Jurkat, Clone E6-1 (cell line): ENCODE measurements around the gene ZNF660. TPM values are rescaled to one million over a fixed set of nuclear protein-coding genes. Genes with fewer than 3 reads are reported as not detected.
"Not testable (repeated sequence)": the region's sequence is repeated elsewhere in the genome, so short reads cannot be mapped to it uniquely, and the experiment has no call there.

ENCODE experiments used
- DNase-seq: peaks from one replicate; pipeline ENCODE4 v3.0.0-alpha.2; 2011; ENCODE audit warnings: low read depth, low spot score
- H3K4me3 ChIP-seq: 2 replicates; pipeline ENCODE4 v1.5.1; 2011; ENCODE audit warnings: mild to moderate bottlenecking, low read length, control low read depth, moderate library complexity
- polyA plus RNA-seq: library from polyadenylated mRNA; unstranded; fragments of >200 nt; gene quantifications from one replicate; pipeline ENCODE4 v1.2.1, GENCODE V29; 2012; ENCODE audit warnings: missing spikeins; ENCODE audit not compliant: insufficient read length, insufficient read depth

Gene ZNF660
- polyA plus RNA-seq: not detected

DNA sequence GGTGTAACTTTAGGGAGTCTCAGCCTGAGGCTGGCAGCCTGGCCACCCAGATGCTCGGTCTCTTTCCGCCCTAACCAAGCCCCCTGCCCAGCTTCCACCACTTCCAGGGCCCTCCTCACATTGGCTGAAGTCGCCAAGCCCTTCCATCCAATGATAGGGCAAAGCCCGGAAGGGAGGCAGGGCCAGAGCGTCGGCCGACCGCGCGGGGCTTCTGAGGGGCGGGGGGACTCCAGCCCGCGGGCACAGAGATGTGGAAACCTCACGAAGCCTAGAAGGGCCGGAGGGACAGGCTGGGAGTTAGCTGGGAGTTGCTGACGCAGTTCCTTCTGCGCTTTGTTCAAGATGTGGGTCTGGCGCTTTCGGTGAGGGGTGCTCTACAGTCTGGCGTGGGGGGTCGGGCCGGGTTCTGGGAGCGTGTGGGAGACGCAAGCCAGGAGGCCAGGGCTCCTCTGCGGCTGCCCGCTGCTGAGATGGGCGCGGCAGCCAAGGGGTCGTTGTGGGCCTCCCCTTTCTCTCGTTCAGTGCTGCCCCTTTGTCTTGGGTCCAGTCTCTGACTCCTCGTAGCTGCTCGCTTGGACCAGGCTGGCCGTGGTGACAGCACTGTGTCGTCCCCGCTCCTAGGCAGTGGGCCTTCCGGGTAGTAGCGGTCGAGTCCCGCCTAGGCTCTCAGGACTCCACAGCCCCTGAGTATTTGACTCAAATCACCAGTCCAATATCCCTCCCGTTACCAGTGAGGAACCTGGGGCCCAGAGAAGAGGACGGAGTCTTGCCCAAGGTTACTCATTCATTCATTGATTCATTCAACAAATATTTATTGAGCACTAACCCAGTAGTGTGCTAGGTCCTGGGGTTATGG, at the start of gene ZNF660:
TSS of gene ZNF660 (plus strand) at position 319 of the 856 bp plus-strand sequence. CDS start 9,230 bp downstream, outside the sequence.
- no peak within 1 kb of the TSS for H3K4me3 ChIP-seq

DNA sequence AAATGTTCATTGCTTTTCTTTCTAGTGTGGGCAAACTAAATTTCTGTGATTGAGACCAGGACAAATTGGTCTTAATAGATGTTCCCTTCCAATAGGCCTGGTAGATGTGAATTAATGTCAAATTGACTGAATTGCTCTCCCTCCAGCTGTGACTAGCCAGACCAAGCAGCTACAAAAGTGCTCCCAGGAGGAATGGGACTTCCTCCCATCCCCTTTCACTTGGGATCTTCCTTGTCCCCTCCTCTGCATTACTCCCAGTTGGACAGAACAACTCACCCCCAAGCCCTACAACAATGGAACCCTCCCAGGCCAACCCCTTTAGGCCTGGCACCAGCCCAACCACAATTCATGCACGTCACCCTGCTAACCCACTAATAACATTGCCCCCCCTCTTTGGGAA, 49.4 kb upstream of the ZNF660 start:
- no peak for DNase-seq

More for the DNA sequence above, at the start of gene ZNF660:
- DNase-seq: no peak

DNA sequence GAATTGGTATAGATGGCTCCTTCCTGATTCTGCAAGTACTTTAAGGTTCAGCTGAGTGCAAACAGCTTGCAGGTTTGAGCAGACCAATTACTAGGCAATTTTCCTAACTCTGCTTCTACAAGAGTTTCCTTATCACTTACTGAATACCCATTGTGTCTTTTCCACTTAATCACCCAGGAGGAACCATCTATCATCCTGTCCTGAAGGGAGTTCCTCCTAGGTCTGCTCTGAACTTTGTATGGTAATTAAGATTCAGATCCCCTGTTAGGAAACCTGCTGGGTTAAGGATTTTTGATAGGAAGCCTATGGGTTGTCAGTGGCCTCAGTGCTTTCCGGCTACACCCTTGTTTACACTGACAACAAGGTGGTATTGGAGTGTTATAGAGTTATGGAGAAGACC, 40.0 kb upstream of the ZNF660 start:
- DNase-seq, H3K4me3 ChIP-seq: not testable (repeated sequence)

More for the DNA sequence above, 49.4 kb upstream of the ZNF660 start:
- H3K4me3 ChIP-seq: no peak overlapping the region

GRCh38 chr3:44554626-44555592, 29.9 kb upstream of the ZNF660 start, which contains the start of gene ZKSCAN7:
ZKSCAN7 (plus strand) TSS chr3:44555193; CDS start chr3:44557048, 1,855 bp downstream.
- no peak within 1 kb of the TSS for H3K4me3 ChIP-seq
- DNase-seq: no peak

GRCh38 chr3:44555723-44556122, 29.0 kb upstream of the ZNF660 start:
- DNase-seq: no peak
- no peak overlapping the region for H3K4me3 ChIP-seq

DNA sequence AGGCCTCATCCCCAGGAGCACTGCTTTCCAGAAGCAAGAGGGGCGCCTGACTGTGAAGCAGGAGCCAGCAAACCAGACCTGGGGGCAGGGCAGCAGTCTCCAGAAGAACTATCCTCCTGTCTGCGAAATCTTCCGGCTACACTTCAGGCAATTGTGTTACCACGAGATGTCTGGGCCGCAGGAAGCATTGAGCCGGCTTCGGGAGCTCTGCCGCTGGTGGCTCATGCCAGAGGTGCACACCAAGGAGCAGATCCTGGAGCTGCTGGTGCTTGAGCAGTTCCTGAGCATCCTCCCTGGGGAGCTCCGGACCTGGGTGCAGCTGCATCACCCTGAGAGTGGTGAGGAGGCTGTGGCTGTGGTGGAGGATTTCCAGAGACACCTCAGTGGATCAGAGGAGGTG, 27.7 kb upstream of the ZNF660 start:
- no peak for DNase-seq
- H3K4me3 ChIP-seq: no peak overlapping the region

DNA sequence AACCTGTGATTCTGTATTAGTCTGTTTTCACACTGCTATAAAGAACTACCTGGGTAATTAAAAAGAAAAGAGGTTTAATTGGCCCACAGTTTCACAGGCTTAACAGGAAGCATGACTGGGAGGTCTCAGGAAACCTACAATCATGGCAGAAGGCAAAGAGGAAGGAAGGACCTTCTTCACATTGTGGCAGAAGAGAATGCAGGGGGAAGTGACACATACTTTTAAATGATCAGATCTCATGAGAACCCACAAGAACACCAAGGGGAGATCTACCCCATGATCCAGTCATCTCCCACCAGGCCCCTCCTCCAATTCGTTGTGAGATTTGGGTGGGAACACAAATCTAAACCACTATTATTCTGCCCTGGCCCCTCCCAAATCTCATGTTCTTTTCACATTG, 23.7 kb upstream of the ZNF660 start:
- no peak for DNase-seq

DNA sequence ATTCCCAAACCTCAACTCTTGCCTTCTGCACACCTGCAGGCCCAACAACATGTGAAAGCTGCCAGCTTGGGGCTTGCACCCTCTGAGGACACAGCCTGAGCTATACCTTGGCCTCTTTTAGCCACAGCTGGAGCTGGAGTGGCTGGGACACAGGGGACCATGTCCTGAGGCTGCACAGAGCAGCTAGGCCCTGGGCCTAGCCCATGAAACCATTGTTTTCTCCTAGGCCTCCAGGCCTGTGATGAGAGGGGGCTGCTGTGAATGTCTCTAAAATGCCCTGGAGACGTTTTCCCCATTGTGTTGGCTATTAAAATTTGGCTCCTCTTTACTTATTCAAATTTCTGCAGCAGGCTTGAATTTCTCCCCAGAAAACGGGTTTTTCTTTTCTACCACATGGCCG, 22.6 kb upstream of the ZNF660 start:
- DNase-seq: no peak
- no peak overlapping the region for H3K4me3 ChIP-seq

More for the DNA sequence above, 23.7 kb upstream of the ZNF660 start:
- H3K4me3 ChIP-seq: no peak overlapping the region

DNA sequence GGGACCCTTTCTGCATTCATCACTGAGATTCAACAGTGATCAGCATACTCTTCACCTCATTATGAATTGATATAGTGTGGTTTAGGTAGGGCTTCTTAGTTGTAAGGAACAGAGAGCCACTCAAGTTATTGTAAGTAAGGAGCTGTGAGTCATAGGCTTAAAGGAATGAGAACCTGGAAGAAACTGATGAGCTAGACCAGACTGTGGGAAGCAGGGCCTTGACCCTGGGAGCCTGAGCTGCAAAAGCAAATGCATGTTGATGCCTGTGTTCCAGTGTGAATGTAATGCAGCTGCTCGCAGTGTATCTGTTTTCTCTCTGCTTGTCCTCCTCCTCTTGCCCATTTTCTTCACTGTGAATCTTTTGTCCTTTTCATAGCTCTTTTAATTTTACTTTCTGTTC, 16.2 kb upstream of the ZNF660 start:
- H3K4me3 ChIP-seq: no peak overlapping the region
- DNase-seq: no peak

DNA sequence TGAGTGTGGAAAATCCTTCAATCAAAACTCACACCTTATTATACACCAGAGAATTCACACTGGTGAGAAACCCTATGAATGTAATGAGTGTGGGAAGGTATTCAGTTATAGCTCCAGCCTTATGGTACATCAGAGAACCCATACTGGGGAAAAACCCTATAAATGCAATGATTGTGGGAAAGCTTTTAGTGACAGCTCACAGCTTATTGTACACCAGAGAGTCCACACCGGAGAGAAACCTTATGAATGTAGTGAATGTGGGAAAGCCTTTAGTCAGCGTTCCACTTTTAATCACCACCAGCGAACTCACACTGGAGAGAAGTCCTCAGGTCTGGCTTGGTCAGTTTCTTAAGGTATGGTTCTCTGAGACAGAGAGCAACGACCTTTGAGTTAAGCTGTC, 13.7 kb upstream of the ZNF660 start:
- H3K4me3 ChIP-seq: no peak overlapping the region
- DNase-seq: no peak

GRCh38 chr3:44576613-44577012, 8.2 kb upstream of the ZNF660 start:
- H3K4me3 ChIP-seq: no peak overlapping the region
- DNase-seq: no peak

DNA sequence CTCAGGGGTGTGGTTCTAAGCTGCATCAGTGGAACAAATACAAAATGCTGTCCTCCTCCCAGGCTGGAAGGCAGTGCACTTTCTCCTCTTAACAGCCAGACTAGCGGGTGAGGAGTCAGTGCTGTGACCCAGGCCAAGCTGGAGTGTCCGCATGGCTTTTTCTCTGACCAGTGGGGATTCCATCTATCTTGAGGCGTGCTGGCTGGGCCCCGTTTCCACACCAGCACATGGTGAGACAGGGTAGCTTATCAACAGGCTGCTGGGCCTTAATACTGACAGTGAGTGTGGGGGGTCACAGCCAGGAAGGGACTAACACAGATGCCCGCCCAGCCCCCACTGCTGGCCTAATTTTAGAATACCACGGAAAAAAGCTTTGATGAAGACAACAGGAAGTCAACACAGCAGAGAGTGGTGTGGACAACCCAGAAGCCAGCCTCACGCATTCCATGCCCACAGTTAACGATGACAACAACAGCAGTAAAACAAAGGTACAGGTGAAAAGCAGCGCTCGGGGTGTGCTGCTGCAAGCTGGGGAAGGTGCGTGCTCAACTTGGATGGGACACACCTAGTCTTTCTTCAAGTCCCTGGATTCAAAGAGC, 7.3 kb upstream of the ZNF660 start:
- H3K4me3 ChIP-seq, DNase-seq: not testable (repeated sequence)

GRCh38 chr3:44578316-44578715, 6.4 kb upstream of the ZNF660 start:
- not testable (repeated sequence) for DNase-seq, H3K4me3 ChIP-seq

DNA sequence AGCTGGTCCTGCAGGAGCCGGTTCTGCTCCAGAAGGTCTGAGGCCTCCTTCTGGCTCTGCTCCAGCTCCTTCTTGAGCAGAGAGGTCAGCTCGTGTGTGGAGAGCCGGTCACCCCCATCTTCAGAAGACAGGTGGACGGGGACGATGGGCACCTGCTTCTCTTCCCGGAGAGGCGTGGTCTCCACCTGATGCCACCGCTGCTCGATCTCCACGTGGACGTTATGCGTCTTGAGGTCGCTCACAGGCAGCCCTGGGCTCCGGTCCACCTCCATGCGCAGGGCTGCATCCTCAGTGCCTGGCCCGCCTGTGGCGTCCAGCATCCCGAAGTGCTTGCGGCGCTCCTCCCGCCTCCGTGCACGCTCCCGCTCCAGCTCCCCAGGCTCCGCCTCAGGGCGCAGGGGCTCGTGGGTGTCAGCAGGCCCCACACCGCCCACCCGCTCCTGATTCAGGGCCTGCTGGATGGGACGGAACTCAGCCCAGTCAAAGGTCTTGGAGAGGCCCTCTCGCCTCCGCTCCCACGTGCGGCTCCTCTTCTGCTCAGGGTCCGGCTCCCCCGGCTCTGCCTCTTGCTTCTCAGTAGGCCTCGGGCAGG, 5.7 kb upstream of the ZNF660 start:
- H3K4me3 ChIP-seq, DNase-seq: not testable (repeated sequence)

- not testable (repeated sequence) for DNase-seq, H3K4me3 ChIP-seq
Observed at GRCh38 chr3:44579749-44580148, 5.0 kb upstream of the ZNF660 start.

- not testable (repeated sequence) for DNase-seq, H3K4me3 ChIP-seq
Observed at GRCh38 chr3:44580971-44581370, 3.8 kb upstream of the ZNF660 start.

DNA sequence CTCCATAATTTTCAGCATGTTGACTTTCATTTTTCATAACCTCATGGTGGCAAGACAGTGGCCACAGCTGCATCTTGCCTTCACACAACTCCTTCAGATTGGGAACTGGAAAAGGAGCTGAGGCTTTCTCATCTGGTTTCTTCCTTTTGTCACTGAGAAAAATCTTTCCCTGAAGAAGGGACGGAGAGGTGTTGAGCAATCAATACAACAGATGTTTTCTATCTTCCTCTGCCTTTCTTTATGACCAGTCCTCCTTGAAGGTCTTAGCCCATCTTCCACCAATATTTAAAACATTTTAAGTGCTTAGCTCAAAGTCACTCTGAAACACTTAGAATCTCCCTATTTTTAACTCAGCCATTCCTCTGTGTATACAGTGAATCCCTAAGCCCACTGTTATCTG, 11.9 kb downstream of the ZNF660 start:
- no peak for DNase-seq
- H3K4me3 ChIP-seq: no peak overlapping the region

DNA sequence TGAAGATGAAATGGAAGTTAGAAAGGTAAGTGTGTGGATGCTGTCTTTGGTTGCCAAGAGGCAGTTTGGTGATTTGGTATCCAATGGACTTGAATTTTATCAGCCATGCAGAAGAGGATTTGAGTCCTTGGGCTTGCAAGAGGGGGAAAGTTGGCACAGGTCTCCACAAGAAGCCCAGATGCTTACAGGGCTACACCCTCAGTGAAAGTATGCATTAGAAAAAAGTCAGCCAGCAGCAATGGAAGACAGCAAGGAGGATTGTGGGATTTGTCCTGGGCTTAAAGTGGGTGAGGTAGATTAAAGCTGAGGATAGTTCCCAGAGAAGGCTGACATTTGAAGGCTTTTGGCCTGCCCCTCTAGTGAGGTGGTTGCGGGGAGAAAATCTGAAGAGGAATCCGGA, 17.0 kb downstream of the ZNF660 start:
- no peak for DNase-seq
- H3K4me3 ChIP-seq: no peak overlapping the region

DNA sequence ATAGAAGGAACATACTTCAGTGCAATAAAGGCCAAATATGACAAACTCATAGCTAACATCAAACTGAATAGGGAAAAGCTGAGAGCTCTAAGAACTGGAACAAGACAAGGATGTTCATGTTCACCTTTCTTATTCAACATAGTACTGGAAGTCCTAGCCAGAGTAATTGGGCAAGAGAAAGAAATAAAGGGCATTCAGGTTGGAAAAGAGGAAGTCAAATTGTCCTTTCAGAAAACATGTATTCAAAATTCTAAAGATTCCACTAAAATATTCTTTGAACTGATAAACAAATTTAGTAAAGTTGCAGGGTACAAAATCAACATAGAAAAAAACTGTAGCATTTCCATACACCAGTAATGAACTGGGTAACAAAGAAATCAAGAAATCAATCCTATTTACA, 27.9 kb downstream of the ZNF660 start:
- DNase-seq: no peak
- no peak overlapping the region for H3K4me3 ChIP-seq
